Stimulated activated CD4-positive, alpha-beta T cell treated with anti-CD3 and anti-CD28 coated beads, TNF-alpha, amount 100 ng/mL, for 48 hours (primary cell): ENCODE results near the gene DPP6.

ENCODE experiments used
- DNase-seq, 3 donors: peaks; one replicate each; pipeline ENCODE4 v3.0.0-alpha.2; 2020; ENCODE audit warnings: low read depth in 3 of 3

The DPP6 gene

DNA sequence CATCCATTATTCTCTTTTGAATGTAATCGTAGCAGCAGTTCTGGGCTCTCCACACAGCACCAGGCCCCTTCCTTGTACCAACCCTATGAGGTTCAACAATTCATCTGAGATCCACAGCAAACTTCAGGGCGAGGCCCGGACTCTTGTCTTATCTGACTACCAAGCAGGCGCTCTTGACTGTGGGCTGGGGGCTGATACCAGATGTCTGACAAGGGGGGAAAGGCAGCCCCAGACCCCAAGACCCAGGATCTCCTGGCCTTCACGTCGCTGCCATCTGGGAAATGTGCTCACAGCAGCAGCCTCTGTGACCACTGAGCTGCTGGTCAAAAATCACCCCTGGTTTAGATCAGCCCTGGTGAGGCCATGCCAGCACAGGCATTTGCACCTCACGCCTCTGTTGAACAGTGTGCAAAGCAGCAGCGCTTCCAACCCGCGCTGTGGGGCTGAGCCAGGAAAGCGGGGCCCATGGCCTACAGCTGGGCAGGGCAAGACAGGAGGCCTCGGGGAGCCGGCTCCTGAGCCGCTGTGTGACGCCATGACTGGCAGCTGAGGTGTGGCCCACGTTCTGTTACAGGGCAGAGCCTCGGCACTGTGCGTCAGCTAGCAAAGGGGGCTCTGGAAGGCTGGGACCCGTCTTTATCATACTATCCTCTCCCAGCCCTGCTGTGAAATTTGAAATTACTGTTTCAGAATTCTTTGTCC lies 806.8 kb downstream of the DPP6 start:
- no peak for DNase-seq

DNA sequence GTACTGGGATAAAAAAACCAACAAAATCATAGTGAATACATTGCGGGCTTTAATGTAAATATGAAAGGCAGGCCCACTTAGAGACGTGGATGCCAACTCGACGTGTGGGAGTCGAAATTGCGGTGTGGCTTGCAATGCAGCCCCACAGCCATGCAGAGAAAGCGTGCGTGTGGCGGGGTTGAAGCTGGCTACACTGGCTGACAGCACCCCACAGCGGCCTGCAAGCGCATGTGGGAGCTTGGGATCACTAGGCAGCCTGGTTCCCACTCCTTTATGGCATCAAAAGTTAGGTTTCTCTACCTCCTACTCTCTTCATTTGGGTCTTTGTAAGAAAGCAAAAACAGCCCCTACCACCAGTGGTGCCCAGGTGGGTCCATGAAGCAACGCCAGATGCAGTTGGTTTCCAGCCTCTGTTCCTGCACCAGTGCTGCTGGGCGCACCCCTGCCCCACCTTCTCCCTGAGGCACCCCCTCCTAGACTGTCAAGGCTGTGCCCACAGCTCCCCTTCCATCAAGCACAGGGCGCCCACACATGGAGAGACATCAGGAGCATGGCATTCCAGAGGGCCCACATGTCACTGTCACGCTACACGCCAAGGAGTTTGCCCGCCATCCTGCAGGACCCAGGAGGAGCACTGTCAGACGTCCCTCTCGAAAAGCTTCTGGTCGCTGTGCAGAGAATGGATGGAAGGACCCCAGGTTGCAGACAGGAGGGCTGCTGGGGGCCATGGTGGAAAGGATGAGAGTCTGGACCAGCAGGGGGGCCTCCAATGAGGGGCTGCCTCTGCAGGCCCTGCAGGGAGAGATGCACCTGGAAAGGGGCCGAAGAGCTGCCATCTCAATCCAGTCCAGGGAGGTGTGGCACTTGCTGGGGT lies 807.8 kb downstream of the DPP6 start:
- no peak for DNase-seq

DNA sequence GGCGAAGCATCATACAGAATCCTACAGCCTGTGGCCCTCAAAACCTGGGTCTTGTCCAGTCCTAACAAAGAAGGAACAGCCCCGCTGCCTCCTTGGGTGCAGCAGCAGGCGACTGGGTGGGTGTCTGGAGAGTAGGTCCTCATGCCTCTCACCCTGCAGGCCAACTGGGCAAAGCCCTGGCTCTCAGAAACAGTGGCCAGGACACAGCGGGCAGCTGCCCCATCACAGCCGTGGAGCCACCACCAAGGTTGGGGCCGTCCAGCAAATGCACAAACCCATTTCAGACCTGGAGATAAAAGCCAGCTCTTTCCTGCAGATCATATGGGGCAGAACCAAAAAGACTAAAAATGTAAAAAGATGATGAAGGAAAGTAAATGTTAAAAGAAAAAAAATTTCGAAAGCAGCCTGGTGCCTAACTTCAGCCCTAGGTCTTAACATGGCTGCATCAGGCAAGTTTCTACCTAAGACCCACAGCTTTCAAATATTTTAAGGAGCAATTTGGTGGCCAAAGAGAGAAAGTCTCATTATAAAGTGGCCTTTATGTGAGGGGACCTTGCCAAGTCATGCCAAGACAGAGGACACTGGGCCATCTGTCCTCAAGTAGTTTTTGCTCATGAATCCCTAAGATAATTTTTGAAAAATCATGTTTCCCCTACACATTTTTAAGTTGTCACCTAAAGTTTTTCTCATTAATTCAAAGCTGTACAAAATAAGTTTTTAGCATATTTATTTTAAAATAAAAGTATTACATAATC lies 808.6 kb downstream of the DPP6 start:
- no peak for DNase-seq

DNA sequence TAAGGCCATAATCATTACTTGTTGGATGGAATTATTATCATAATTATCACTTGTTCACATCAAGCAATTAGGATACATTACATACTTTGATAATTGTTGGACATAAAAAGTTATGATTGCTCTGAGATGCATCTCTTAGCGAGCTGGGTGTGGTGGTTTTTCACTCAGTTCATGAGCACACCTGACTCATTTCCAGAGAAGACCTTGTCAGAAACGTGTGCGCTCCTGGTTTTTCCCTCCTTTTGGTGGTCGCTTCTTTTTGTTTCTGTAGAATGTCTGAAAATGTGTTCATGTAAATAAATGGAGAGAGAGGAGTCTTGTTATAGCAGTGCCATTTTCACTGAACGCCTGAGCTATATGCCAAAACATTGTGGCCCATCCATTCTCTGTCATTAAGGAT lies 809.4 kb downstream of the DPP6 start:
- DNase-seq: no peak

DNA sequence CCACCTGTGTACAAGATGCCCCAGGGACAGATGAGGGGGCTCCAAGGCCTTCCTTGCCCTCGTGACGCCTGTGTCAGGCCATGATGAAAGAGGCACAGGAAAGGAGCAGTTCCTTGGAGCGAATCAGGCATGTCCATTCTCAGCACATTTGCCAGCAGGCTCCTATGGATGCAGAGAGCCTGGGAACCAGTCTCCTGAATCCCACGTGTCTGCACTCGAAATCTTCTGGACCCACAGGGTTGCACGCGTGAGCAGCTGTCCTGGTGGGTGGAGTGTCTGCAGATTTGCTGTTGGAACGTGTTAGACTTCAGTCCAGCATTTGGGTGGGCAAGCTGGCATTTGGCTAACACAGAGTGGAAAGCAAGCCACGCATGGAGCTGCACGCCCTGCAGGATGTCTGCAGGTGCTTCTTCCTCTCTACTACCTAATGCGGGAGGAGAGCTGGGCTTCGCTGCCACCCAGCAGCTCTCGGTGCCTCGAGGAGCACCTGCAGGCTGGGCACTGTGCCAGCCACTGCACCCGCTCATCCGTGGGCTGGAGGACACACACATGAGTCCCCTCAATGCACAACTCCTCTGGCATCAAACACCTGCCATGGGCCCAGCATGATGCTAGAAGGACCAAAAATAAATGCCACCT lies 810.1 kb downstream of the DPP6 start:
- DNase-seq: no peak

DNA sequence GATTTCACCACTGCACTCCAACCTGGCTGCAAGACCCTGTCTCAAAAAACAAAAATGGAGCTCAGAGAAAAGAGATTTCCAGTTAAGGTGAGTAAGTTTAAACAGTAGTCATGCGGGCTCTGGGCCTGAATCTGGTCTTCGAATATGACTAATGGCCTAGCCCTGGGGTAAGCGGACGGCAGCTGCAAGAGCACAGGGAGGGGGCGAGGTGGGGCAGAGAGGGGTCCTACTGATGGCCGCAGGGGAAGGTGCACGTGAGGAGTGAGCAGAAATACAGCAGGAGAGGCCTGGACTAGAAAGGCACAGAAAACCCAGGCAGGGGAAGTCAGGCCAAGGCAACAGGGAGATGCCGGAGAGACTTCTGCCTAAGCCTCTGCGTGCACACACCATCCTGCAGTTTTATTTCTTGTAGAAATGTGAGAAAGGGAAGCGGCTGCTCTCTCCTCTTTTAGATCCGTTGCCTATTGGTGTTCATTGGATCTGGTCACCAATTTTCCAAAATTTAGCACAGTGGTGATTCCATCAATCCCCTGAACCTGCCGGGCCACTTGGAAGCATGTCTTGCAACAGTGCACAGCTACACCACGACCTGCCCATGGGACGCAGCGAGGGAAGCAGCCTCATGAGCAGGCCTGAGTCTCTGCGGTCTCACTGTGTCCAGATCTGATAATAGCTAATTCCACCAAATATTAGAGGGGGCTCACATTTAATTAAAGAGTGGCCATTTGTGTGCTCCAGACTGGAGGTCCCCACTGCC lies 811.7 kb downstream of the DPP6 start:
- DNase-seq: no peak

DNA sequence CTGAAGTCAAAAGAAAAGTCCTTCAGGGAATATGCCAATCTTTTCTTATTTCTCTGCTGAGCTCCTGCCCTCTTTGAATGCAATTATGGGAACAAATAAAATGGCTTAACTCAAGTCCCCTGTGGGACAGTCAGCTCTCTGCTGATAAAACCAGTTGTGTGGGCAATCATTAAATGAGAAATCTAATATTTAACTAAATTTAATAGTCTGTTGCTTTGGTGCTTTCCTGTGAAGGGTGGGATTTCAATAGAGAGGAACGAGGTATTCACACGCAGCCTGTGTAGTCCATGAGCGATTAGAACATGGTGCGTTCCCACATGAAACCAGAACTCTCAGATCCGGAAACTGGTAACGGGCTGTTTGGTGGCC lies 812.3 kb downstream of the DPP6 start:
- DNase-seq: no peak

DNA sequence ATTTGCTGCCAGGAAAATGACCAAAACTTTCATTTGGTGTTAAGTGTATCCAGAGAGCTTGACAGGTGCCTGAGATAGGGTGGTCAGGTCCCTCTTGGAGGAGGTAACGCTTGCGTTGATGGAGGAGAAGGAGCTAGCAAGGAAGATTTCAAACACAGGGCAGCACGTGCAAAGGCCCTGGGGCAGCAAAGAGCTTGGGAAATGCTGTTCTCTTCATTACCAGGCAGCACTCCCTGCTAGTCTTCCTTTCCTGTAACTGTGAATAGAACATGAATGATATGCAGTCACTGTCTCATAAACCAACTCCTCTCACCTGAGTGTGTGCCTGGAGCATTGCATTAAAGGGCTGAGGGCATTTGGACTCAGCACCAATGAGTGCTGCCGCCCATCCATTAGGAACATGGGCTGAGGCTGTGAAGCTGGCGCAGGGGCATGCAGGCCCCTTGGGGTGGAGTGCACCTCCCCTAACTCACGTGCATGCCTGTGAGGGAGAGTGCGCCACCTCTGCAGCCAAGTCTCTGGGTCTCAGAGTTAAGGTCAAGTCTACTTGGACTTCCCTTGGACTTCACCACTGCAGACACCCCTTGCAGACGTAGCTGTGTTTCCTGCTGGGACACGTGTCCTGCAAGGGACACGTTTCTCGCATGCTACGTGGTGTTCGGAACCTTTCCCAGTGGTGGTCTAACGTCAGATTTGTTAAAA lies 813.9 kb downstream of the DPP6 start:
- DNase-seq: no peak

DNA sequence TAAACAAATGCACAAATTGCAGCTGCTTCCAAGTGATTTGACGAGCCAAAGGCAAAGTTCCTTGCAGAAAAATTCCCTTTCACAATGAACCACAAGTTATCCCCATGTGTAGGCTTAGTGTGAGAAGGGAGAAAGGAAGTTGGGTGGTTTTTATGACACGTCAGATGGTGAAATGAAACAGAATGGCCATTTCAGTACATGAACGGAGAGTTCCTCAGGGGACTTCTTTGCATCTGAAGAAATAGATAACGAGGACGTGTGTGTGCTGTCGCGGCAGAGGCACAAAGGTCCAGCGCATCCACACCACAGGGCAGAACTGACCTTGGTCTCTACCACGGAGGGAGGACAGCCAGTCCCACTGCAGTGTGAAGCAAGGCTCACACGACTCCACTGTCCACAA lies 814.9 kb downstream of the DPP6 start:
- no peak for DNase-seq

DNA sequence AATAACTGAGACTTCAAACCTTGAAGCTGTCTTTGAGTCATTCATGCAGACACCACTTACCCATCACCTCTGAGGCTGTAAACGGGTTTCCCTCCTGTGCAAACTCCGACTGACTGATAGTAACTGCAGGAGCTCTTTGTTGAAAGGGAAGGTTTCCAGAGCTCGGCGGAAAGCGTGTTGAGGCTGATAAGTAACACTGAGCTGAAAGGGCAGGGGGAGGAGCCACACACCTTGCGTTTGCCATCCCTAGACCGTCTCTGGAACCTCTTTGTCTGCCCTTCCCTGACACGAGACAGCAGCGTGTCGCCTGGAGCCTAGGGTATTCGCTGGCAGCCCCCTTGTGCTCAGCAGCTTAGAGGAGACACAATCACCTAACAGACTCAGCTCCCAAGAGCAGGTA lies 816.7 kb downstream of the DPP6 start:
- DNase-seq: no peak

DNA sequence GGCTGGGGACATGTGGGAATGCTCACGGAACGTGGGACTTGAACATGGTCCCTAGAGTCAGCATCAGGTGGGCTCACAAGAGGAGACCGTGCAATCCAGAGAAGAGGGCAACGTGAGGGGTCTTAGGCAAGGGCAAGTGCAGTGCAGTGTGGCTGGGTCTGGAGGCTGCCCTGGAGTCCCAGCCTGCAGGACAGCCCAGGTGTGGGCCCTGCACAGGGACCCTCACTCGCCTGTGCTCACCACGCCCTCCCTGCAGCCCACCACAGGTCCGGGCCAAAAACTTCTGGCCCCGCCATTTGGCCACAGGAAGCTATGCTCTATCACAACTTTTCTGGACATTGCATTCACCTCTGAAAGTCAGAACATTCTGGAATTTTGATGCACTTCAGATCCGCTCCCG lies 817.2 kb downstream of the DPP6 start:
- no peak for DNase-seq

DNA sequence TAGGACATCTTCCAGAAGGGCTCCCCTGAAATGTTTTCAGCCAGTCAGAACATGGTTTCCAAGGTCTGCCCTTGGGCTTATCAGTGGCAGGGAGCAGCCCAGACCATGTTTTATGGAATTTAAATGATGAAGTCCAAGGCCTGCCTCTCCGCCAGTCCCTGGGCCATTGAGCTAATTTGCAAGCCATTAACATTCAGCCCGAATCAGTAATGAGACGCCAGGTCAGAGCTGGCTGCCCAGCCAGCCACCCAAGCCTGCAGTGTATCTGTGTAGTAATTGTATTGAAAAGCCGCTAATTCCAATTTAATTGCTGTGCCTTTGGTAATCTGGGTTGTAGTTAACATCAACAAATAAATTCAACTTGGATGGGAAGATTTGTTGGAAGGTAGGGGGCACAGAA lies 819.3 kb downstream of the DPP6 start:
- DNase-seq: no peak

DNA sequence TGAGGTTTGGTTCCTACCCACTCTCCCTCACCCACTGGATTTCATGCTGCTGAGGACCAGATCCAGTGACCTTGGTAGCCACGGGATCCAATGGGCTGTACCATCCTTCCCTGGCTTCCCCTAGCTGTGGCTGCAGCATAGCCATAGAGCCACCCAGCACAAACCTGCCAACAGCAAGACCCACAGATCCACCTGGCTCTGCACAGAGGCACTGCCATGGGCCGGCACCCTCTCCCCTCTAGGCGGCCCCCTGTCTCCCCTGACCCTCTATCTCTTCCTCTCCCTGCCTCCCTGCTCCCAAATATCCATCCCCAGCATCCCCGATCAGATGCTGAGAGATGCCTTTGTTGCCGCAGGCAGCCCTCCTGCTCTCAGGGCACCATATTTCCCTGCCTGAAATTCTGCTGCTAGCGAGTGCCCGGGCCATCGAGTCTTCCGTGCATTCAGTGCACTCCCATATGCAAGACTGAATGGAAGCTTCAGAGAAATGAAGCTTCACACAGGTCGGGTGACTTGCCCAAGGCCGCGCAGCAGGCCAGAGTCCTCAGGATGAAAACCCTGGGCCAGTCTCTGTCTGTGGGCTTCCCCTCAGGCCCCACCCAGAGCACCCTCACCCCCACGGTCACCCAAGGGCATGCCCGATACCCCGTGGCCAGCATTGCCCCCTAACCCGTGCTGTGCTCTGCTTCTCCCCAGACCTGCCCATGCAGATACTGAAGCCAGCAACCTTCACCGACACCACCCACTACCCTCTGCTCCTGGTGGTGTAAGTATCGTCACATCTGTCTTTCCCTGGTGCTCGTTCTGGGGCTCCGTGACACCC lies 819.9 kb downstream of the DPP6 start:
- no peak for DNase-seq

DNA sequence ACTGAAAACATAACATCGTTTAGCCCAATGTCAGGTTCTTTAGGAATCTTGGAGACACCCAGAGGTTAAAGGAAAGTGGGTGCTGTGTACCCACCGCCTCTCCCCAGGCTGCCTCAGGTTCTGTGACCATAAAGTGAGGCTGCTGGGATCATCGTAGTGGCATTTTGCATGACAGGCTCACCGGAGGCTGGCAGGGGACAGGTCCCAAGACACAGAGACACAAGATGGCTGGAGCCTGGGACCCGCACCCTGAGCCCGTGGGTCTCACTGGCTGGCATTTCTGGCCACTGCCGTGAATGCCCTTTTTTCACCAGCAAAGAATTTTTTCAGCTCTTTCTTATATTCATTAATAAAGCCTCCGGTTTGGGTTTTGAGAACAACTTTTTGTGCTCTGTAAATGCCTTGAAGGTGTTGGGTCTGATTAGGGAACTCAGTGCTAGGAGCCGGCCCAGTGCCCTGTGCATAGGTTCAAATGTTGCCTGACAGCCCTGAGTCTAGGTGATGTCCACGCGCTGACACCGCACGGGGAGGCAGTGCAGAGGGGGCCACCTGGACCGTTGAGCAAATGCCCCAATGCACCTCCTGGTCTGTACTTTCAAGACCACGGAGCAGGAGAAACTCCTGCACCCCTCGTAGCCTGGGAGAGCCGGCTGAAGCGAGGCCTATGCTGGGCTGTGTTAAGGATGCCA lies 820.8 kb downstream of the DPP6 start:
- DNase-seq: no peak

DNA sequence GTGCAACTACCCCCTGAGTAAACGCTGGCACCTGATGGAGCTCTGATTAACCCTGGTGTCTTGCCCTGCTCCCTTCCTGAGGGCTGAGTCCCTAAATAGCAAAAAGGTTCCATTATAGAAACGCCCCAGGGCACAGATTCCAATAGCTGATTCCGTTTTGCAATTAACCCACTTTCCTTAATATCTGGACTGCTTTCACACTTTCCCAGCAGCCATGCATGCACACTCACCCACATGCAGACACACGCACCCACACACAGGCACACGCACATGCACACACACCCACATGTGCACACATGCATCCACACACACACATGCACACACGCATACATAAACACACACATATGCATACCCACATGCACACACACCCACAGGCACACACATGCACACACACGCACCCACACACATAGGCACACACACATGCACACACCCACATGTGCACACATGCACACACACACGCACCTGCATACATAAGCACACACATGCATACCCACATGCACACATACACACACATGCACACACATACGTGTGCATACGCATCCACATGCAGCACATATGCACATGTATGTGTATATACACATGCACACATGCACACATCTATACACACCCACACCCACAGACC lies 821.4 kb downstream of the DPP6 start:
- no peak for DNase-seq

DNA sequence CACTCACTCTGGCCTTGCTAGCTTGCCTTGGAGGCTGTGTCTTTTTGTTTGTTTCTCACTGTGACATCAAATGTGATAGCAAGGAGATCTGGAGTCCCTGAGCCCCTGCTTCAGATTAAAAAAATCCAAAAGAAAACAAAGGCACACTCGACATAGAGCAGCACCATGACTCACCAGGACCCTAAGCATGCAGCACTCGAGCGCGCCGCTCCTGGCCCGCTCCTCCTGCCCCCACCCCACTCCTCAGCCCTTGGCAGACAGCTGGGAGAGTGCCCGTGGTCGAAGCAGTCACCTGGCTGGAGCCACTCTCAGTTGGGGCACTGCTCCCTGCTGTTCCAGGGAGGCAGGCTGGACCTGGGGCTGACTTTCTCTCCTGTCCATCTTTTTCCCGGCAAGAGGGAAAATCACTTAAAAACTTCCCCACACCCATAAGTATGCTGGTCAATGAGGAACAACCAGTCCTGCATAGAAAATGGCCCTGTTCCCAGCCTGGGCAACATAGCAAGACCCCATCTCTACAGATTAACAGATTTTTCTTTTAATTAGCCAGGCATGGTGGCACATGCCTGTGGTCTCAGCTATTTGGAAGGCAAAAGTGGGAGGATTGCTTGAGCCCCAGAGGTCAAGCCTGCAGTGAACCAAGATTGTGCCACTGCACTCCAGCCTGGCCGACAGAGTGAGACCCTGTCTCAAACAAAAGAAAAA lies 822.4 kb downstream of the DPP6 start:
- DNase-seq: no peak

DNA sequence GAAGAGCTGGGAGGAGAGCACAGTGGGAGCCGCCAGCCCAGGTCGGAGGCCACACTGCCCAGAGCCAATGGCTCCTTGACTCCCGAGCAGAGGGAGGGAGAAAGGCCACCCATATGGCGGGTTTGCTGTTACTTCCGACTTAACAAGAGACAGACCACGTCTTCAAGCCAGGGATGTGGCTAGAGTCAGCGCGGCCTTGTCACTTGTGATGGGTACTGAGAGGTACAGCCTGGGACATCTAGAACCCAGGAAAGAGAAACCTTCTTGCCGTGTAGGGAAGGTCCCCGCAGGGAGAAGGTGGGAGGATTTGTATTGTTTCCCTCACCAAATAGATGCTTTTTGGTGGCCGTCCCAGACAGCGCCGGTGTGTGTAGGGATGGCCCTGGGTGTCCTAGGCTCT lies 823.1 kb downstream of the DPP6 start:
- no peak for DNase-seq

DNA sequence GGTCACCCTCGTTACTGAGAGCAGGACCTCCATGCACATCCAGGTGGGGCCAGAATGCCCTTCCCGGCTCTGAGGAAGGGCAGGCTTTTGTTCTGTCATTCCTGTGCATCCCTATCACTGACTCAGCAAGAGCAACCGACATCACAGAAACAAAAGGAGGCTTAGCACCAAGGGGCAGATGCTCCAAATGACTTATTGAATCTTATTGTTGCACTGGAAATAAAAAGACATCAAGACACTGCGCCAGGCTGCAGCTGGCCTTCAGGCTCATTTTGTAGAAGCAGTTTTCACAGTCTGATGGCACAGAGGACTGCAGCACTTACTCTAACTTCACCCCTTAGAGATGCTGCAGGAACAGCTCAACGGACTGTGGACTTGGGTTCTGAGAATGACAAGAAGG lies 824.3 kb downstream of the DPP6 start:
- DNase-seq: no peak
